Femur (tissue), 1 donor: ENCODE data around the gene ATF7IP2.
A peak's percentile ranks its signal among the peaks of the same experiment; 100 is the strongest.
"Not testable (repeated sequence)": the region's sequence is repeated elsewhere in the genome, so short reads cannot be mapped to it uniquely, and the experiment has no call there.

ENCODE experiments used
- DNase-seq: peaks from one replicate; pipeline ENCODE4 v3.0.0-alpha.2; 2017

Gene ATF7IP2

GRCh38 chr16:10465821-10466220, 80.0 kb downstream of the ATF7IP2 start:
- no peak for DNase-seq

GRCh38 chr16:10466313-10466712, 80.5 kb downstream of the ATF7IP2 start:
- no peak for DNase-seq

- DNase-seq = no peak
Observed at GRCh38 chr16:10466861-10467260, 81.0 kb downstream of the ATF7IP2 start.

GRCh38 chr16:10476636-10477035, 90.8 kb downstream of the ATF7IP2 start:
- DNase-seq = not testable (repeated sequence)

- DNase-seq = no peak
Observed at GRCh38 chr16:10480151-10480550, 94.3 kb downstream of the ATF7IP2 start.

GRCh38 chr16:10485159-10485558, 99.3 kb downstream of the ATF7IP2 start:
- DNase-seq = no peak

- DNase-seq = no peak
Observed at GRCh38 chr16:10485698-10486382, 100.0 kb downstream of the ATF7IP2 start.

GRCh38 chr16:10490141-10490540, 104.3 kb downstream of the ATF7IP2 start:
- no peak for DNase-seq

GRCh38 chr16:10493276-10493675, 107.4 kb downstream of the ATF7IP2 start:
- DNase-seq = no peak

GRCh38 chr16:10494343-10495030, 108.6 kb downstream of the ATF7IP2 start:
- DNase-seq = no peak

GRCh38 chr16:10495031-10495345, 109.1 kb downstream of the ATF7IP2 start:
- no peak for DNase-seq

GRCh38 chr16:10497132-10498101, 111.6 kb downstream of the ATF7IP2 start:
- DNase-seq = no peak

- no peak for DNase-seq
Observed at GRCh38 chr16:10500582-10500981, 114.7 kb downstream of the ATF7IP2 start.

- DNase-seq = no peak
Observed at GRCh38 chr16:10501016-10501607, 115.3 kb downstream of the ATF7IP2 start.

GRCh38 chr16:10502776-10503175, 116.9 kb downstream of the ATF7IP2 start:
- no peak for DNase-seq

GRCh38 chr16:10504404-10504885, 118.6 kb downstream of the ATF7IP2 start:
- DNase-seq = no peak

- not testable (repeated sequence) for DNase-seq
Observed at GRCh38 chr16:10505286-10505685, 119.4 kb downstream of the ATF7IP2 start.

- DNase-seq = peak; percentile 73
Observed at GRCh38 chr16:10509534-10510025, 123.7 kb downstream of the ATF7IP2 start.

GRCh38 chr16:10510279-10510678, 124.4 kb downstream of the ATF7IP2 start:
- no peak for DNase-seq

- no peak for DNase-seq
Observed at GRCh38 chr16:10511829-10512228, 126.0 kb downstream of the ATF7IP2 start.

- DNase-seq = peak; percentile 46
Observed at GRCh38 chr16:10514369-10515055, 128.7 kb downstream of the ATF7IP2 start.

- DNase-seq = no peak
Observed at GRCh38 chr16:10517868-10518267, 132.0 kb downstream of the ATF7IP2 start.
